ENCODE measurements around the gene COQ8A. TPM values are rescaled to one million over a fixed set of nuclear protein-coding genes. Genes with fewer than 3 reads are reported as not detected.

COQ8A gene
- 10 to 100 TPM; 19.8 to 22.2 TPM for total RNA-seq

DNA sequence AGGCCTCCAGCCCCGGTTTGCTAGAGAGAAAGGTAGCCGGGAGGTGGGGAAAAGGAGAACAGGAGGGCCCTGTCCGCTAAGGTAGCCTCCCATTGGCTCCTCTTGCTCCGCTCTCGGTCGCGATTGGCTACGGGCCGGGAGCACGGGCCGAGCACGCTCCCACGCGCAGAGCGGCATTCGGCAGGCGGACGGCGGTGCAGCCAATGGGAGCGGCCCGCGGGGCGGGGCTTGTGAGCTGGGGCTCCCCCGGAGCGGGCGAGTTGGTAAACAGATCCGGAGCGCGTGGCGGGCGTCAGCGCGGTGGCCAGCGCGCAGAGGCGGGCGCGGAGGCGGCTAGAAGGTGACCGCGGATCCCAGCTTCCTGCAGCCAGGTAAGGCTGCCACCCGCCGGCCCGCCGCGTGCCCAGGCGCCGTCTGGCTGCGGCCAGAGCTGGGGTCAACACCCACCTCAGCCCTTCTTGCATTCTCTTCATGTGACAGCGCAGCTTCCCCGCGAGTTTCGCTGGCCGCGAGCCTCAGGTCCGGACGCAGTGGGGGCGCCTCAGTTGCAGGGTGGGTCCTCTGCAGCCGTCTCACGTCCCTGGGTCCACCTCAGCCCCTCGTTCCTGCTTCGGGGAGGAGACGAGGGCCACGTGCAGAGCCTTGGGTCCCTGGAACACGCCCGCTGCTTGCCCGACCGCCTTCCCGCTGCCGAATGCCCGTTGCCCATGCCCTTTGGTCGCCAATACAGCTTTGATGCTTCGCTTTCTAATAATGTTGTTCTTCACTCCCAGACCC lies at the start of gene COQ8A:
COQ8A (plus strand) TSS at position 266 of the 777 bp plus-strand sequence. CDS start 21,092 bp downstream, outside the sequence.
- intact Hi-C loops (cut with micrococcal nuclease), result loop anchor here (2.0 to 5.0 kb wide), 3 partner anchors 313 to 622 kb away; partner anchors contain the start of genes PARP1 and ZNF678
- no peaks in the 10 kb centered on the region for H3K36me3 Mint-ChIP-seq
- ChIA-PET CTCF (interaction anchor here (0.8 to 1.5 kb wide), 5 partner anchors 27 to 532 kb away, joined by 3 to 5 read pairs (median 4); partner anchors contain the start of gene PARP1), POLR2A (interaction anchor here (0.5 to 3.1 kb wide), 5 partner anchors 50 to 533 kb away, joined by 3 to 20 read pairs (median 3); partner anchors contain the start of gene PARP1)
- DNase-seq, result peak; percentile 99
- H3K27ac Mint-ChIP-seq, result peak within 1 kb of the TSS; percentile 94
- H3K9me3 Mint-ChIP-seq, result peaks cover 4% of the 10 kb centered on the region
- peaks cover 41% of the 10 kb centered on the region for H3K4me1 Mint-ChIP-seq (ENCODE audit: low read depth)
- H3K4me3 Mint-ChIP-seq, result peak within 1 kb of the TSS; percentile 82
- H3K27me3 Mint-ChIP-seq, result no peaks in the 10 kb centered on the region

DNA sequence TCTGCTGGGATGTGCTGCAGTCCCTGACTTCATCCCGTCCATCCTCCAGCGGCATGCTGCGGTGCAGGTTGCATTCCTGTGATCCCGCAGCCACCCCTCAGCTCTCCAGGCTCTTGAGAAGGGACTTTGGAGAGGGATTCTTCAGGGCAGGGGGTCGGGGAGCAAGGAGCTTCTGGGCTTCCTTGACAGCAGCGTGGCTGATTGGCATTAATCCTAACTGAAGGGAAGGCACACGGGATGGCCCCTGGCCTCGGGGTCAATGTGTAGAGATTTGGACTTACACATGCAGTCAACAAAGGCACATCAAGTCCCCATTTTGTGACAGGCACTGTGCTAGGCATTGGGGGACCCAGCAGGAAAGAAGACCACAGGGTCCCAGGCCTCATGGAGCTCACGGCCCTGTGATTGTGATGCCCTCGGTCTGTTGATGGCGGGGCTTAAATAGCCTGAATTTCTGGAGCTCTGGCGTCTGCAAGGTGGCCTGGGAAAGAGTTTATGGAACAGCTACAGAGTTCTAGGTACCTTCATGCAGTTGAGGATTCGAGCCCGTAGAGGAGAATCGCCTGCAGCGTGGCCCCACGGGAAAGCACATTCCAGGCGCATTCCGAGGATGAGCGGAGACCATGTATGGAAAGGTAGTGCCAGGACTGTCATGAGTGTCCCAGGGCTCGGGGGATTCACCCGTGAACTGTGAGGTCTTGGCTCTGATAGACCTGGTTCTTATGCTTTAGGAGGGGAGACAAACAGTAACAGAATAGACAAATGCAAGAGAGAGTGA lies 49.6 kb upstream of the COQ8A start:
- Mint-ChIP-seq H3K4me3 (no peak overlapping the region), H3K27ac (no peak overlapping the region), H3K4me1 (ENCODE audit: low read depth) (peaks cover 5% of the 10 kb centered on the region), H3K36me3 (no peaks in the 10 kb centered on the region), H3K27me3 (no peaks in the 10 kb centered on the region), H3K9me3 (no peaks in the 10 kb centered on the region)
- intact Hi-C loops (cut with micrococcal nuclease), result no loop called here
- ChIA-PET CTCF (interaction anchor here (0.9 to 1.1 kb wide), 2 partner anchors 28 to 264 kb away, joined by 3 read pairs; no protein-coding TSS in a partner anchor), POLR2A (no interaction called here)
- no peak for DNase-seq

GRCh38 chr1:226891346-226891745 lies 48.7 kb upstream of the COQ8A start:
- H3K4me1 Mint-ChIP-seq (ENCODE audit: low read depth), result no peaks in the 10 kb centered on the region
- ChIA-PET CTCF (interaction anchor here (0.9 kb wide), 1 partner anchor 265 kb away, joined by 3 read pairs; no protein-coding TSS in a partner anchor), POLR2A (no interaction called here)
- H3K9me3 Mint-ChIP-seq, result no peaks in the 10 kb centered on the region
- DNase-seq, result no peak
- H3K27me3 Mint-ChIP-seq, result no peaks in the 10 kb centered on the region
- H3K36me3 Mint-ChIP-seq, result no peaks in the 10 kb centered on the region
- intact Hi-C loops (cut with micrococcal nuclease), result no loop called here
- no peak overlapping the region for H3K27ac Mint-ChIP-seq
- H3K4me3 Mint-ChIP-seq, result no peak overlapping the region

- ChIA-PET POLR2A (no interaction called here), CTCF (no interaction called here)
- intact Hi-C loops (cut with micrococcal nuclease), result no loop called here
- no peak for DNase-seq
- H3K27me3 Mint-ChIP-seq, result no peaks in the 10 kb centered on the region
- no peak overlapping the region for H3K4me3 Mint-ChIP-seq
- H3K36me3 Mint-ChIP-seq, result no peaks in the 10 kb centered on the region
- no peaks in the 10 kb centered on the region for H3K4me1 Mint-ChIP-seq (ENCODE audit: low read depth)
- no peak overlapping the region for H3K27ac Mint-ChIP-seq
- H3K9me3 Mint-ChIP-seq, result no peaks in the 10 kb centered on the region
Observed at GRCh38 chr1:226891846-226892523, 48.1 kb upstream of the COQ8A start.

- Mint-ChIP-seq H3K4me3 (no peak overlapping the region), H3K27me3 (no peaks in the 10 kb centered on the region), H3K36me3 (no peaks in the 10 kb centered on the region), H3K4me1 (ENCODE audit: low read depth) (no peaks in the 10 kb centered on the region), H3K27ac (no peak overlapping the region), H3K9me3 (no peaks in the 10 kb centered on the region)
- DNase-seq, result no peak
- intact Hi-C loops (cut with micrococcal nuclease), result no loop called here
- POLR2A ChIA-PET, result no interaction called here
- CTCF ChIA-PET, result no interaction called here
Observed at GRCh38 chr1:226892524-226892875, 47.6 kb upstream of the COQ8A start.

GRCh38 chr1:226893936-226894335 lies 46.2 kb upstream of the COQ8A start:
- no peak overlapping the region for H3K27ac Mint-ChIP-seq
- H3K4me3 Mint-ChIP-seq, result no peak overlapping the region
- DNase-seq, result no peak
- no peaks in the 10 kb centered on the region for H3K4me1 Mint-ChIP-seq (ENCODE audit: low read depth)
- CTCF ChIA-PET, result interaction anchor here (0.6 kb wide), 1 partner anchor 105 kb away, joined by 3 read pairs; no protein-coding TSS in a partner anchor
- H3K9me3 Mint-ChIP-seq, result no peaks in the 10 kb centered on the region
- H3K36me3 Mint-ChIP-seq, result no peaks in the 10 kb centered on the region
- H3K27me3 Mint-ChIP-seq, result no peaks in the 10 kb centered on the region
- POLR2A ChIA-PET, result no interaction called here
- intact Hi-C loops (cut with micrococcal nuclease), result no loop called here

- Mint-ChIP-seq H3K4me3 (no peak overlapping the region), H3K9me3 (no peaks in the 10 kb centered on the region), H3K27me3 (no peaks in the 10 kb centered on the region), H3K27ac (no peak overlapping the region), H3K36me3 (no peaks in the 10 kb centered on the region), H3K4me1 (ENCODE audit: low read depth) (no peaks in the 10 kb centered on the region)
- POLR2A ChIA-PET, result no interaction called here
- CTCF ChIA-PET, result no interaction called here
- intact Hi-C loops (cut with micrococcal nuclease), result no loop called here
- DNase-seq, result no peak
Observed at GRCh38 chr1:226894826-226895225, 45.3 kb upstream of the COQ8A start.

- no peaks in the 10 kb centered on the region for H3K27me3 Mint-ChIP-seq
- intact Hi-C loops (cut with micrococcal nuclease), result no loop called here
- H3K4me3 Mint-ChIP-seq, result no peak overlapping the region
- H3K36me3 Mint-ChIP-seq, result no peaks in the 10 kb centered on the region
- H3K4me1 Mint-ChIP-seq (ENCODE audit: low read depth), result no peaks in the 10 kb centered on the region
- DNase-seq, result no peak
- H3K9me3 Mint-ChIP-seq, result no peaks in the 10 kb centered on the region
- ChIA-PET POLR2A (no interaction called here), CTCF (no interaction called here)
- no peak overlapping the region for H3K27ac Mint-ChIP-seq
Observed at GRCh38 chr1:226895644-226896043, 44.5 kb upstream of the COQ8A start.

GRCh38 chr1:226898246-226898645 lies 41.8 kb upstream of the COQ8A start:
- Mint-ChIP-seq H3K36me3 (no peaks in the 10 kb centered on the region), H3K4me1 (ENCODE audit: low read depth) (no peaks in the 10 kb centered on the region), H3K4me3 (no peak overlapping the region), H3K27ac (no peak overlapping the region), H3K27me3 (no peaks in the 10 kb centered on the region), H3K9me3 (no peaks in the 10 kb centered on the region)
- CTCF ChIA-PET, result no interaction called here
- no peak for DNase-seq
- POLR2A ChIA-PET, result no interaction called here
- intact Hi-C loops (cut with micrococcal nuclease), result no loop called here

- POLR2A ChIA-PET, result no interaction called here
- H3K9me3 Mint-ChIP-seq, result no peaks in the 10 kb centered on the region
- intact Hi-C loops (cut with micrococcal nuclease), result no loop called here
Observed at GRCh38 chr1:226901421-226901820, 38.7 kb upstream of the COQ8A start.

DNA sequence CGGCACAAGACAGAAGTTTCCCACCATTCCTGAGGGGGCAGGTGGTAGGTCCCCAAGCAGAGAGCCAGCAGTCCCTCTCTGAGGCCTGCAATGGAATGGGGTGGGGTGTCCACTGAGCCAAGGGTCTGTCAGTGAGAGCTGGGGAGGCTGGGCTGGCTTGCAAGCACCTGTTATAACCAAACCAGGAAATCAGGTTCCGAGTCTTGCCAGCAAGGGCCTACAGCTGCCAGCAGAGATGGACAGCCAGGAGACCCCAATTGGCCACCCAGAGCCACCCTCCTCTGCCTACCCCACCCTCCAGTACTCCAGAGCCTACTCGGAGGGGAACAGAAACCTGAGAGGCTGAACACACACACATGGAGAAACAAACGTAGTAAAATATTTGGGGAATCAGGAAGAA lies 37.5 kb upstream of the COQ8A start:
- Mint-ChIP-seq H3K27me3 (no peaks in the 10 kb centered on the region), H3K27ac (no peak overlapping the region), H3K4me1 (ENCODE audit: low read depth) (no peaks in the 10 kb centered on the region), H3K4me3 (no peak overlapping the region), H3K36me3 (no peaks in the 10 kb centered on the region), H3K9me3 (no peaks in the 10 kb centered on the region)
- ChIA-PET POLR2A (no interaction called here), CTCF (no interaction called here)
- DNase-seq, result no peak
- intact Hi-C loops (cut with micrococcal nuclease), result no loop called here

More at GRCh38 chr1:226901421-226901820, 38.7 kb upstream of the COQ8A start:
- H3K27ac Mint-ChIP-seq, result no peak overlapping the region
- no peak overlapping the region for H3K4me3 Mint-ChIP-seq
- CTCF ChIA-PET, result no interaction called here
- no peaks in the 10 kb centered on the region for H3K27me3 Mint-ChIP-seq
- no peaks in the 10 kb centered on the region for H3K36me3 Mint-ChIP-seq
- no peaks in the 10 kb centered on the region for H3K4me1 Mint-ChIP-seq (ENCODE audit: low read depth)
- DNase-seq, result no peak
